ENCODE data around the gene NKAIN2. TPM values are rescaled to one million over a fixed set of nuclear protein-coding genes. Genes with fewer than 3 reads are reported as not detected.

The NKAIN2 gene
- polyA plus RNA-seq (ENCODE audit: insufficient read length in 3 of 3), result 10 to 100 TPM; 20.2 to 32.0 (median 22.2) TPM

DNA sequence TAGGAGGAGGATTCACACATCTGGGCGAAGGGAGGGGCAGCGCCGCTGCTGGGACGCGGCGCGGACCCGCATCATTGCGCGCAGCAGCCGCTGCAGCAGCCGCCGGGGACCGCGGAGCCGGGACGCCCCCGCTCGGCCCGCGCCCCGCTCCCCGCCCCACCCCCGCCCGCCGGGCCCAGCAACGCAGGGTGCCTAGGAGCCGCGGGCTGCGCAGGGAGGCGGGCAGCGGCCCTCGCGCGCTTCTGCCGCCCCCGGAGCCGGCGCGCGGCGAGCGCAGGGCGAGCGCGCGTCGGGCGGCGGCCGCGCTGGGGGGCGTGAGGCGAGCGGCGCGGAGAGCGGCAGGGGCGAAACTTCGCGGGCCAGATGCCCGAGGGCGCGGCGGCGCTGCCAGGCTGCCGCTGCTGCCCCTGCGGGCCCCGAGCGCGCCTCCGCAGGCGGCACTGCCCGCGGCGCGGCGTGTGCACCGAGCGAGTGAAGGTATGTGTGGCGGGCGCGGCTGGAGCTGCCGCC, at the start of gene NKAIN2:
NKAIN2 (plus strand) TSS at position 362 of the 510 bp plus-strand sequence.
- no peak for DNase-seq (ENCODE audit: low read depth in 3 of 3, low spot score in 2 of 3)

DNA sequence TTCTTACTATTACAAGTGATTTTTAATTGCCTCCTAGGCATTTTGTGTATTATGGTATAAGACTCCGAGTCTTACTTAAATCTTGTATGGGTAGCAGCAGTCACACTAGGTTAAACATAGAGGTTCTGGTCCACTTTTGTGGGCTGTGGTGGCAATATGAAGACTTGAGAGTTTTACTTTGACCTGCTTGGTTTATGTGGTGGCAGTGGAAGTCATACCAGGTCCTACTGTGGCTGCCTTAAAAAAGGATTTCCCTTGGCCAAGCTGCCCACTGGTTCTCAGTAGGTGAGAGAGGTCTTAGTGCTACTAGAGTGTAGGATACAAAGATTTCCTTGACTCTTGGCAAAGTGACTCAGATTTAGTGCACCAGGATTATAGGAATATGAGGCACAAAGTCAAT, 44.2 kb upstream of the NKAIN2 start:
- no peak for DNase-seq (ENCODE audit: low read depth in 3 of 3, low spot score in 2 of 3)

DNA sequence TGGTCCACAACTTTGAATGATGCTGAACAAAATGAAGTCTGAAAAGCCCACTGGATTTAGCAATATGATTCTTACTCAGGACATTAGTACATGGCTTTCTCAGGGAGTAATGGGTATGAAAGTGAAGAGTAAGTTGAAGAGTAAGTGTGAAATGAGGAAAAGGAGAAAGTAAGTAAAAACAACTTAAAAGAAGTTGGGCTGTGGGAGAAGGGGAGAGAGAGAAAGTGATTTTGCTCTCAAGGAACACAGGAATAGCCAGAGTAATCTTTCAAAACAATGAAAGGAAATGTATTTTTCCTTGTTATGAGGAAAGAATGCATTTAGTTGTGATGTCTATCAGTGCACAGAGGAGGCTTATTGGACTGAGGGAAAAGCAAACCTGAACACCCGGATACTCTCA, 39.8 kb upstream of the NKAIN2 start:
- no peak for DNase-seq (ENCODE audit: low read depth in 3 of 3, low spot score in 2 of 3)

DNA sequence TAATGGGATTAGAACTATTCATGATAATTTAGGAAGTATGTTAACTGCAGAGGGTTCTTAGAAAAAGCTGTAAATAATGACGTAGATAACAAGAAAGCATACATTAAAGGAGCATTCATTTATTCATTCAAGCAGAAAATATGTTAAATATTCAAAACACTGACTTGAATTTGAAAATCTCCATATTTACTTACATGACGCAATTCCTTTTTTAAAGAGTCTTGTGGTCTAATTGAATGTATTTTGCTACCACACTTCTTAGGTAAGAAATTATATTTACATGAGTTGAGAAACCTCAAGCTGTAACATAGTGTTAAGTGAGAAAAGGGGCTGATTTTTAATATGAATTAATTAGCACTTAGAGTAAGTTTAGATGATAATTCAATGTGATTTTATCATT, 38.9 kb upstream of the NKAIN2 start:
- DNase-seq (ENCODE audit: low read depth in 3 of 3, low spot score in 2 of 3), result no peak

DNA sequence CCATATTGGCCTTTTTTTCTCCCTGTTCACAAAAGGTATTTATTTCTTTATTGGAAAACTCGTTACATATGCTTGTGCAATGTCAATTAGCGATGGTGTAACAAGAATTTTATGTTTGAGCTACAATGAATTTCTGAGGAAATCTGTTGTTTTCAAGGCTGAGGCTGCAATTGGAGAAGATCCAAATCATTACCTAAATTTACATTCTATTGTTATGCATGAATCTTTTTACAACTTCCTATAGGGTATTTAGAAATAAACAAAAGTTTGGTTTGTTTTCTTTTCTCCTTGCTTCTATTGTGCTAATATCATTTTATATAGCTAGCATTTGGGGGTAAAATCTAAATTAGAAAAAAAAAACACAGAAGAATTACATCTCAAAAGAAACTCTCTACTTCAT, 34.7 kb upstream of the NKAIN2 start:
- DNase-seq (ENCODE audit: low read depth in 3 of 3, low spot score in 2 of 3), result no peak

DNA sequence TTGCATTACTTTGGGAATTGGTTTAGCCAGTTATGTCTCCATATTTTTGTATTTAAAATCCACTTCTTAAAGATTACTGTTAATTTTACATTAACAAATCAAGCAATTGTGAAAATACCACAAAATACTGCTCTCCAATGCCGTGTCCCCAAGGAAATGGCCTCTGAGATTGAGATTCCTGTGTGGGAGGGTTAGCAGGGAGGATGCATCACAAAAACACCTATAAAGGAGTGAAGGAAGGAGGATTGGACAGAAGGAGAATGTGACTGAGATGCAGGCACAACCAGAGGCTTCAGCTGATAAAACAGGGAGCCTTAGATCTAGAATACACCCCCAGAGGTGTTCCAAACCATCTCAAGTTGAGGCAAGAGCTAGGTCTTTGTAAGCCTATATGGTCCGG, 34.2 kb upstream of the NKAIN2 start:
- no peak for DNase-seq (ENCODE audit: low read depth in 3 of 3, low spot score in 2 of 3)

DNA sequence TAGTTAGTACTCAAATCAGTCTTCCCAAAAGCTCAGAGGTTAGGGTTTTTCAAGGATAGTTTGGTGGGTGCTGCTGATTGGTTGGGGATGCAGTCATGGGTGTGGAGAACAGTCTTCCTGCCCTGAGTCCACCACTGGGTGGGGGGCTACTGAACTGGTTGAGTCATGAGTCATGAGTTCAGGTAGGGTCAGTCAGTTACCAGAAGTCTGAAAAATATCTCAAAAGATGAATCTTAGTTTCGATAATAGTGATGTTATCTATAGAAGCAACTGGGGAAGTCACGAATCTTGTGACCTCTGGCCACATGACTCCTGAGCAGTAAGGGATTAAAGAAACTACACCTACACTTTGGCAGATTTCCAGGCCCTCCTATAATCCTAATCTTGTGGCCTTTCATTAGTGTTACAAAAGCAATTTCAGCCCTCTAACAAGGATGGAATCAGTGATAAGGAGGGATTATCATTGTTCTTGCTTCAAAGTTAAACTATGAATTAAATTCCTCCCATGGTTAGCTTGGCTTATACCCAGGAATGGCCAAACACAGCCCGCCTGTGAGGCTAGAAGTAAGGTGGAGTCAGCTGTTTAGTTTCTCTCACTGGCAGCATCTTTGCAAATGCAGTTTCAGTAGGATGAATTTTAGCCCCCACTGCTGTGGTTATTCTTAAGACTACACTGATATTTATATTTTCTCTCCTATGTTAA, 33.3 kb upstream of the NKAIN2 start:
- DNase-seq (ENCODE audit: low read depth in 3 of 3, low spot score in 2 of 3), result no peak

DNA sequence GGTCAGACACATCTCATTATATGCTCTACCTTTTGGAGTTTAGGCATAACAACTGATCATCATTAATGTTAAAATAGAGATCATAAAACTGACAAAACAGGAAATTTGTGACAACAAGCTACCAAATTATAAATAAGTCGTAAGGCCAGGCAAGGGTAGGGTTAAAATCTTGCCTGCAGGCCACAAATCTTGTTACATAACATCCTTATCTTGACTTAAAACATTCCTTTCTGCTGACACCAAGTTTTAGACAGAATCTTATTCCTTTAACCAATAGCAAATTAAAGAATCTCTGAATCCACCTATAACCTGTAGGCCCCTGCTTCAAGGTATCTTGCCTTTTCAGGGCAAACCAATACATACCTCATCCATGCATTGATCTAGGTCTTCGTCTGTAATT, 32.5 kb upstream of the NKAIN2 start:
- no peak for DNase-seq (ENCODE audit: low read depth in 3 of 3, low spot score in 2 of 3)

DNA sequence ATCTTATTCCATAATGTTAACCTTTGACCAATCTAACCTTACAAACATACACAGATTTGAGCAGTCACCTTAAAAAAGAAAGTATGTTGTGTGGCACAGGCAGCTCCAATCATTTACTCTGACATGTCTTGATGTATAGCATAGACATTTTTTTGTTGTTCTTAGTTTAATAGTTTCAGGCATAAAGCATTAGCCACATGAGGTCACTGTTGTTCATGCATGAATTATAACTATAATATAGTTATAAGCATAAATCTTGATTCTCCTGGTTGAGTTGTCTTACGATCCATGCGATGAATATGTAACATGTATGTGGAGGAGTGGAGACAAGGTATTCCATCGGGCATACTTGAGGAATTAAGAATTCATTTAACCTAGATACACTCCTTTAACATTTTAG, 26.1 kb upstream of the NKAIN2 start:
- no peak for DNase-seq (ENCODE audit: low read depth in 3 of 3, low spot score in 2 of 3)

DNA sequence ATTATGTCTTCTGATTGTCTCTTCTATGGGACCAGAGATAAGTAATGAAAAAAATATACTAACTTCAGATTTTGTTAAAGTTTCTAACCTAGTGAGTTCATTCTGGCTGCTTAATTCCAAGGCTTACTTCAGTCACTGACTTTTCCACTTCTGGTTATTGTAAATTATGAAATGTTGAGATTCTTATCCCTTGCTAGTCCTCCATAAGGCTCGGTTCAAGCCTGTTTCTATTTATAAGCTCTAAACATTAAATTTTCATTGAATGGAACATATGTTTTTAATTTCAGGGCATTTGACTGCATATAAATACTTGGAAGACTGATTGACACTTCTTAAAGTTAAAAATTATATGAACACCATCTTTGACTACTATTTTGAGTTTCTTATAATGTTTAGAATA, 23.6 kb upstream of the NKAIN2 start:
- DNase-seq (ENCODE audit: low read depth in 3 of 3, low spot score in 2 of 3), result no peak

DNA sequence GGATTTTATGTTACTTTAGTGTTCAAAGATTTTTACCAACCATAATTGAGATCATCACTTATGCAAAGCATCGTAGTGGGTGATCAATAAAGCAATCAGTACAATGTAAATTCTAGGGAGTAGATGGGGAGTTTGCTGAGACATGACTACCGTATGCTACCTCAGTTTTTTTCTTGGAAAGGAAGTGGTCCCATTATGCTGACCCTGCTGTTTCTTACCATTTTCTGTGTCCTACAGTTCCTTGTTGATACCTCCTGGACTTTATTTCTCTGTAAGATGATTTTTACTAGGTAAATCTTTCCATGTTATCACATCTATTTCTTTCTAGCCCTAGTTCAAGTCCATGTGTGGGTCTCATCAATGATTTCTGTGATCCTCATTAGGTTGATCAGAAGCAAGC, 19.3 kb upstream of the NKAIN2 start:
- no peak for DNase-seq (ENCODE audit: low read depth in 3 of 3, low spot score in 2 of 3)

DNA sequence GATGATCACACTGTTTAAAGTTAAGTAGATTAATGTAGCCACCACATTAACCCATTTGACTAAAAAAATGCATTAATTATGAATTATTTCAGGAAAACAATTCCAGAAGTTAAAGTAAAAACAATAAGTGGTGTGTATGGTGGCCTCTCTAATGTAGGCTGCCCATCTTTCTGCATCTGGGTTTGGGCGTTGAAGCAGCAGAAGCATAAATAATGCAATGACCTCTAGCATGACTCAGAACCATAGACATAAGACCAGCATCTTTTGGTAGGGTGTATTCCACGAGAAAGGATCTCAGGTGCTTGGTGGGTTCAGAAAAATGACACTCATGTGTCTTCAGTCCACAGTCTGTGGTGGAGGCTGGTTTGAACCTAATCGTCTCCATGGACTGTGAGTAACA, 18.6 kb upstream of the NKAIN2 start:
- DNase-seq (ENCODE audit: low read depth in 3 of 3, low spot score in 2 of 3), result no peak

DNA sequence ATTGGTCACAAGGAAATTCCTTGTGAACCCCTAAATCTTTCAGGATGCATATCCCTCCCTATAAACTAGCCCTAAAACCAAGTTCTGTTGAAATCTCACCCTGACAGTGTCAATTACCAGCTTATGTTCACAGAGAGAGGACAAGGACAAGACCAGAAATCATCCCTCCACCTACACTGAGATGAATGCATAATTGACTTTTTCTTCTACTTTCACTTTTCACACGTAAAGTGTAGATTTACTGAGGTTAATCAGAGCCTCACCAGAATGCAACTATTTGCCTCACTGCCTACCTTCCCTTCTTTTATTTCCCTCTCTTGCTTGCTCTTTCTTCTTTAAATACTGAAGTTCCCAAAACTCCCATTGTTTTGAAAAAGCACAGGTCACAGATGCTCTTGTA, 15.3 kb upstream of the NKAIN2 start:
- DNase-seq (ENCODE audit: low read depth in 3 of 3, low spot score in 2 of 3), result no peak

DNA sequence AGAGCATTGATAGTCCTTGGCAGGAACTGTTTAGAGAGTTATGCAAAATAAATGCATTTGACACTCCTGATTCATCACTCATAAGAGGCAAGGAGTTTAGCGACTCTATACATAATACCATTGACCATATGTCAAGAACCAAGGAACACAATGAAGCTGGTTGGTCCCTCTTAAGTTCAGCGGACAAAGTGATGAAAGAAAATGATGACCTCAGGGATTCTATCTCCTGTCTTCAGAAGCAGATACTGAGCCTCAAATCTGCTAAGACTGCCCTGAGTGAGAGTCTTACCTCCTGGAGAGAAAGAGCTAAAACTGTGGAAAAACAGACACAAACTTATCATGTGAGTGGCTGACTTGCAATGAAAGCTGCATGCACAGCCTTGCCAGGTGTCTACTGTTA, 9.5 kb upstream of the NKAIN2 start:
- DNase-seq (ENCODE audit: low read depth in 3 of 3, low spot score in 2 of 3), result no peak

DNA sequence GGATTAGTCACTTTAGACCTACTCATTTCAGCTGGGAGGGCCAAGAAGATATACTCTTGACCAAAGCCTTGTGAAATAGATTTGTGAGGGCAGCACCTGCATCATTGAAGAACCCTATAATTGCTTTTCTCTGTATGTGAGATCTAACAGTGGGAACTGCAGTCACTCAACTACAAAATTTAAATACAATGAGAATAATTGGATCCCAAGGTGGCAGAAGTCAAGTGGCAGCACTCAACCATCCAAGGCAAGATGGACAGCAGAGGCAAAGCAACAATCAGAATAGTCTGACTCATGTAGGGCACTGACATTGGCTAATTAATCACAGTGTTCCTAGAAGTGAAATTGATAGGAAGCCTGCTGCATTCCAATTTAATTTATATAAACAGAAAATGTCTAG, 8.9 kb upstream of the NKAIN2 start:
- no peak for DNase-seq (ENCODE audit: low read depth in 3 of 3, low spot score in 2 of 3)

DNA sequence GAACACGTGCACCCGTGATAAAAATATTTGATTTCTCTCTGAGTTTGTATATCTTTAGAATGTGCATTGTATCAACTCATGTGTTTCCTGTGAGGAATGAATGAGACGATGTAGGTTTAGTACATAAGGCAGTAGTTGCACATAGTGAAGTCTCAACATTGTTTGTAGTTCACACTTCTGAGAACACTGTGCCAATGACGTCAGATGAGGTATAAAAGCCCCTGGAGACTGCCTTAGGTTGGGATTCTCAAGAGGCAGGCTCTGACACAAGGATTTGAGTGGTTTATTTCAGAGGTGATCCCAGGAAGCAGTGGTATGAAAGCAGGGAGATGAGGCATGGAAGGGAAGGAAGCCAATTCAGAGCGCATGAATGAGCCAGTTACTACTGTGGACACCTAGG, 2.6 kb upstream of the NKAIN2 start:
- no peak for DNase-seq (ENCODE audit: low read depth in 3 of 3, low spot score in 2 of 3)

DNA sequence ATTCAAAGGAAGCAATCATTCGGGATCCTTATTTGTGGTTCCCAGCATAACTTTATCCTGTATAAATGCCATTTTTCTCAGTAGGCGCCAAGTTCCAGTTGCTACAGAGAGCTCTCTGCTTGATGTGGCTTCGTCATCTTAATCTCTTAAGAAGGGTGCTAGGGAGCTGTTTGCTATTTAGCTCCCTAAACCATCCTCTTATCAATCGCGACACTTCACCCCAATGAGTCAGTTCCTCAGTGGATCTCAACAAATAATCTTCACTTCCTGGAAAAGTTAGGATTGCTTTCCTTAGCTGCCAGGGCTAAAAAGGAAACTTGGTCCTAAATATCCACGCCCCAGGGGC, 1.3 kb upstream of the NKAIN2 start:
- no peak for DNase-seq (ENCODE audit: low read depth in 3 of 3, low spot score in 2 of 3)

DNA sequence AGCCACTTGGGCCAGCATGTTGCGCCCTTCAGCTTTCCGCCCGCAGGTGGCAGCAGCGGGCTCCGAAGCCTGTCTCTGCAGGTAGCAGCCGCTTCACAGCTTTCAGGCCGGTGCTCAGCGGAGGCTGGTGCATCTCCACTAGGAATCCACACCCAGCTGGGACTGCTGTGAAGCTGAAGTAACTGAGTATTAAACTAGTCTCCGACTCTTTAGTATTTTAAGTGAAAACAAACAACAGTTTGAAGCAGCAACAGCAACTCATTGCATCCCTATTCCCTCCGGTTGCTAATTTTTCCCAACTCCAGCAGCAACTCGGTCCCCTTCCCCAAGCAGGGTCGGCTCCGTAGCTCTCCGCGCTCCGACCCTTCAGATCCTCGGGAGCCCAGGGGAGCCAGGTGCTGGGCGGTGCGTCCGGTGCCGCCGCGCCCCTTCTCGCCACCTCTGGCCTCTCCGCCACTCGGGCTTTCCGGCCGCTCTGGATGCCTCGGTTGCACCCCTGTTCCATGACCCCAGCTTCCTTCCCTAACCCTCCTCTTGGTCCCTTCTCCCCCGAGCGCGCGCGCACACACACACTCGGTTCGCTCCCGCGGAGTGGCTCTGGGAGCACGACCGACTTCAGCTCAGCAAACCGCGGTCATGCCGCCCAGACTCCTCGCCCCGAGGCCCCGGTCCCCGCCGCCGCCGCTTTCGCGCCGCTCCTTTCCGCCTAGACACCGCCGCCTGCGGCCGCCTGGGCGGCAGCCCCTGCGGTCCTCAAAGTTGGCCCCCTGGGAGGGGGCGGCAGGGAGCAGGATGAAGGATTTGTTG, 765 bp upstream of the NKAIN2 start:
- peak; percentile 66 to 71 (median 67) for DNase-seq (ENCODE audit: low read depth in 3 of 3, low spot score in 2 of 3)

DNA sequence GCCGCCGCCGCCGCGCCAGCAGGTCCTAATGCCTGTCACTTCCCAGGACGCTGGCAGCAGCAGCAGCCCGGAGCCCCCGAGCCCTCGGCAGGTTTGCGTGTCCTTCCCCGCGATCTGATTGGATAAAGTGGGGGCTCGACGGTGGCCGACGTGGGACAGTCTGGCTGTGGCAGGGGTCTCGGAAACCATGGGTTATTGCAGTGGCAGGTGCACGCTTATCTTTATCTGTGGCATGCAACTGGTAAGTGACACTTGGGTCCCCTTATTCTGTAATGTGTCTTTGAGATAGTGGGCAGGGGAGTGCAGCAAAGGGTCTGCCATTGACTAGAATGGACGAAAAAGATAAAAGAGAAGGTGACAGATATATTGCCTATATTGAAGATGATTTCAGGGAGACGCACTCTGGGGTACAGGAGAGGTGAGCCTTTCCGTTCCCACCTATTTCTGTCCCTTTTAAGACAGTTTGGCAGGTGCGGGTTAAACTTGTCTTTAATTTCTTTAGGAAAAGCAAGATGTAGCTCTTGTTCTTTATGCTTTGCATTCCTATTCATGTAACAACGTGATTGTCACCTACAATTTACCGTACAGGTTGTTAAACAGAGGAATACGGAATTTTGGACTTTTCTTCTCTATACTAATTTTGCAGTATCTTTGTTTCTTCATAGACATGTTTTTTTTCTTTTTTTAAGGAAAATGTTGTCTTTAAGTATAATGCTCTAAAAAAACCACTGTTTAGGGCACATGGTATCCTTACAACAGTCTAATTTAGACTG, 535 bp downstream of the NKAIN2 start:
- DNase-seq (ENCODE audit: low read depth in 3 of 3, low spot score in 2 of 3), result peak in 2 of 3 donors; percentile 17 to 23

DNA sequence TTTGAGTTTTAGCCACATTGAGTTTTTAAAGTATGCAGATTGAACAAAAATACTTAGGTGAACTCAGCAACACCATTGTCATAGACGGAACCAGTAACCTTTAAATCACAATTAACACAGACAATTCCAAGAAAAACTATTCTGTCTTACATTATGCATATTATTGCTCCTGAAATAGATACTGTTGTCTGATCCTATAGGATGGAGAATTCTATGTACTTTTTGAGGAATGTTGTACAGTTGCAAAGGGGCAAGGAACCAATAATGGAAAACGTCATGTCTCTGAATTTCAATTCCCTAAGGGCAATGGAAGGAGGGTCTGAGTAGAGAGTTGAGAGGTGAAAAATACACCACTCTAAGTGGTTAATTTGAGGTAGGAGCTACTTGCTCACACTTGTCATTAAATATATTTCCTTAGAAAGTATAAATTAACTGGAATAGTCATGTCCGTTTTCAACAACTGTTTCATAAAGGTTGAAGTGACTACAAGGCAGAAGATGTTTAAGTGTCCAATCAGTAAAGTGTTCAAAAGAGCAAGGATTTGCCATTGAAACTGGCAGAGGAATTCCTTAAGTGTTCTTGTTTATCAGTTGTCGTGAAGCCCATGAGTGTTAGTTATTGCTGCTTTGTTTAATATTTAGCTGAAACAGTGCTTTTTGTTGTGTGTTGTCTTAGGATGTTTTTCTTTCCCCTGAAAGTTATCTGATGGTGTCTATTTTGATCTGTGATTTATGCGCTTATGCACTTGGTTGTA, 1.3 kb downstream of the NKAIN2 start:
- DNase-seq (ENCODE audit: low read depth in 3 of 3, low spot score in 2 of 3), result no peak

DNA sequence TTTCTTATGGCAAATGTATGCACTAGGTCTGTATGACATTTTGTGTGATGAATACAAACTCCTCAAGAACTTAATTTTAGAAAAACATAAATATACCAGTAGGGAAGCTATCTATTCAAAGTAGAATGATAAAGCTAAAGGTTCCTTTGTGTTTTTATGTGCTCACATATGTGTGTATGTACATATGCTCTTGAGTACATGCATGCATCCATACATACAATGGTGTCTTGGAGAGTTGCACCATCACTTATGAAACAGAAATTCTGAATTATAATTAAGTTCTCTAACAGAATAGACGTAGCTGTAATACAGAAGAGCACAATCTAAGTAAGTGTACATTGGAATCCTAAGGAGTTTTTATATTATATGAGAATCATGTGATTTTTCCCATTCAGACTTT, 2.3 kb downstream of the NKAIN2 start:
- DNase-seq (ENCODE audit: low read depth in 3 of 3, low spot score in 2 of 3), result no peak

Measured in right renal cortex interstitium (tissue), 3 donors.